HEK293 (cell line): Measurements from ENCODE around the gene CACNA1S.

ENCODE experiments used
- GLIS2 ChIP-seq: fragments of 450-650 bp; formaldehyde crosslinking; IDR thresholded peaks from 2 replicates; pipeline ENCODE4 v1.5.1; 2016; ENCODE audit warnings: missing biosample characterization, missing genetic modification characterization
- MYNN ChIP-seq: fragments of 450-650 bp; formaldehyde crosslinking; IDR thresholded peaks from 2 replicates; pipeline ENCODE4 v1.5.1; 2016; ENCODE audit warnings: missing biosample characterization, missing genetic modification characterization, borderline replicate concordance
- MZF1 ChIP-seq: fragments of 450-650 bp; formaldehyde crosslinking; IDR thresholded peaks from 2 replicates; pipeline ENCODE4 v1.5.1; 2017; ENCODE audit warnings: missing biosample characterization, missing genetic modification characterization, borderline replicate concordance
- PATZ1 ChIP-seq: fragments of 450-650 bp; formaldehyde crosslinking; IDR thresholded peaks from 2 replicates; pipeline ENCODE4 v1.5.1; 2016; ENCODE audit warnings: missing biosample characterization, missing genetic modification characterization
- PRDM4 ChIP-seq: fragments of 450-650 bp; formaldehyde crosslinking; IDR thresholded peaks from 2 replicates; pipeline ENCODE4 v1.5.1; 2017; ENCODE audit warnings: missing biosample characterization, missing genetic modification characterization
- SALL2 ChIP-seq: fragments of 450-650 bp; formaldehyde crosslinking; IDR thresholded peaks from 2 replicates; pipeline ENCODE4 v1.5.0; 2017; ENCODE audit warnings: missing biosample characterization, mild to moderate bottlenecking, missing genetic modification characterization, borderline replicate concordance
- SCRT2 ChIP-seq: fragments of 450-650 bp; formaldehyde crosslinking; IDR thresholded peaks from 2 replicates; pipeline ENCODE4 v1.5.1; 2016; ENCODE audit warnings: missing biosample characterization, missing genetic modification characterization
- SETDB1 ChIP-seq: IDR thresholded peaks from one replicate; pipeline ENCODE4 v1.6.1; 2017; ENCODE audit warnings: mild to moderate bottlenecking, low read length, moderate library complexity, mixed read lengths; ENCODE audit not compliant: insufficient read length
- TSHZ1 ChIP-seq: fragments of 450-650 bp; formaldehyde crosslinking; IDR thresholded peaks from 2 replicates; pipeline ENCODE4 v1.5.1; 2016; ENCODE audit warnings: missing biosample characterization, missing genetic modification characterization, borderline replicate concordance
- YY1 ChIP-seq: fragments of 450-650 bp; formaldehyde crosslinking; IDR thresholded peaks from 2 replicates; pipeline ENCODE4 v1.5.1; 2018; ENCODE audit warnings: missing biosample characterization, missing genetic modification characterization
- ZBTB10 ChIP-seq: fragments of 450-650 bp; formaldehyde crosslinking; IDR thresholded peaks from 2 replicates; pipeline ENCODE4 v1.5.1; 2016; ENCODE audit warnings: missing biosample characterization, missing genetic modification characterization
- ZBTB20 ChIP-seq: fragments of 450-650 bp; formaldehyde crosslinking; IDR thresholded peaks from 2 replicates; pipeline ENCODE4 v1.5.1; 2016; ENCODE audit warnings: missing biosample characterization, missing genetic modification characterization
- ZIC2 ChIP-seq: fragments of 450-650 bp; formaldehyde crosslinking; IDR thresholded peaks from 2 replicates; pipeline ENCODE4 v1.5.1; 2016; ENCODE audit warnings: missing biosample characterization, missing genetic modification characterization
- ZNF138 ChIP-seq: fragments of 450-650 bp; formaldehyde crosslinking; IDR thresholded peaks from 2 replicates; pipeline ENCODE4 v1.5.1; 2016; ENCODE audit warnings: missing biosample characterization, missing genetic modification characterization, borderline replicate concordance
- ZNF155 ChIP-seq: fragments of 450-650 bp; formaldehyde crosslinking; IDR thresholded peaks from 2 replicates; pipeline ENCODE4 v1.5.1; 2016; ENCODE audit warnings: missing biosample characterization, missing genetic modification characterization
- ZNF211 ChIP-seq: fragments of 450-650 bp; formaldehyde crosslinking; IDR thresholded peaks from 2 replicates; pipeline ENCODE4 v1.5.1; 2016; ENCODE audit warnings: low read depth, missing biosample characterization, missing genetic modification characterization
- ZNF24 ChIP-seq: fragments of 450-650 bp; formaldehyde crosslinking; IDR thresholded peaks from 2 replicates; pipeline ENCODE4 v1.5.1; 2016; ENCODE audit warnings: missing biosample characterization, missing genetic modification characterization
- ZNF248 ChIP-seq: fragments of 450-650 bp; formaldehyde crosslinking; IDR thresholded peaks from 2 replicates; pipeline ENCODE4 v1.5.1; 2017; ENCODE audit warnings: missing biosample characterization, missing genetic modification characterization
- ZNF354C ChIP-seq: fragments of 450-650 bp; formaldehyde crosslinking; IDR thresholded peaks from 2 replicates; pipeline ENCODE4 v1.5.1; 2016; ENCODE audit warnings: missing biosample characterization, missing genetic modification characterization, low read depth, borderline replicate concordance
- ZNF391 ChIP-seq: fragments of 450-650 bp; formaldehyde crosslinking; IDR thresholded peaks from 2 replicates; pipeline ENCODE4 v1.5.1; 2016; ENCODE audit warnings: low read depth, missing biosample characterization, missing genetic modification characterization, borderline replicate concordance
- ZNF513 ChIP-seq: fragments of 450-650 bp; IDR thresholded peaks from 2 replicates; pipeline ENCODE4 v1.5.1; 2018; ENCODE audit warnings: missing biosample characterization, missing genetic modification characterization
- ZNF548 ChIP-seq: fragments of 450-650 bp; formaldehyde crosslinking; IDR thresholded peaks from 2 replicates; pipeline ENCODE4 v1.5.1; 2016; ENCODE audit warnings: missing biosample characterization, missing genetic modification characterization
- ZNF561 ChIP-seq: fragments of 450-650 bp; IDR thresholded peaks from 2 replicates; pipeline ENCODE4 v1.5.1; 2018; ENCODE audit warnings: missing biosample characterization, missing genetic modification characterization, borderline replicate concordance
- ZNF623 ChIP-seq: fragments of 450-650 bp; formaldehyde crosslinking; IDR thresholded peaks from 2 replicates; pipeline ENCODE4 v1.5.1; 2016; ENCODE audit warnings: missing biosample characterization, missing genetic modification characterization
- ZNF777 ChIP-seq: fragments of 450-650 bp; formaldehyde crosslinking; IDR thresholded peaks from 2 replicates; pipeline ENCODE4 v1.5.1; 2017; ENCODE audit warnings: missing biosample characterization, missing genetic modification characterization, borderline replicate concordance
- ZSCAN30 ChIP-seq: fragments of 450-650 bp; IDR thresholded peaks from 2 replicates; pipeline ENCODE4 v1.5.1; 2018; ENCODE audit warnings: missing biosample characterization, mild to moderate bottlenecking, missing genetic modification characterization, moderate library complexity

CACNA1S gene

GRCh38 chr1:201016211-201016651 lies 96.0 kb downstream of the CACNA1S start (continued):
- TF ChIP-seq ZBTB10 (tag by site-specific recombination): no peak
- peak; percentile 67; the same call in 1 of the 2 replicates for TF ChIP-seq ZNF561
- peak; percentile 74 for TF ChIP-seq PATZ1 (tag by site-specific recombination)
- no peak for TF ChIP-seq ZNF391
- TF ChIP-seq ZNF623: no peak
- TF ChIP-seq ZNF155 (tag by site-specific recombination): no peak
- TF ChIP-seq MZF1 (tag by site-specific recombination): peak; percentile 68; the same call in 1 of the 2 replicates
- TF ChIP-seq ZNF211 (tag by site-specific recombination): no peak
- no peak for TF ChIP-seq ZNF248 (tag by site-specific recombination)
- TF ChIP-seq PRDM4: no peak
- no peak for TF ChIP-seq SCRT2 (tag by site-specific recombination)
- TF ChIP-seq ZNF548 (tag by site-specific recombination): no peak
- TF ChIP-seq TSHZ1 (tag by site-specific recombination): no peak
- no peak for TF ChIP-seq ZNF354C (tag by site-specific recombination)
- TF ChIP-seq ZBTB20 (tag by site-specific recombination): peak; percentile 76
- no peak for TF ChIP-seq MYNN
- peak; percentile 40; the same call in 1 of the 2 replicates for TF ChIP-seq ZIC2 (tag by site-specific recombination)
- TF ChIP-seq ZSCAN30: peak; percentile 50; the same call in 1 of the 2 replicates
- no peak for TF ChIP-seq ZNF24 (tag by site-specific recombination)
- TF ChIP-seq ZNF777 (tag by site-specific recombination): no peak
- no peak for TF ChIP-seq SALL2 (tag by site-specific recombination)
- TF ChIP-seq YY1 (tag by site-specific recombination): no peak
- 0 out of 2 replicates have a peak, but pooled peaks have one; percentile 18 for TF ChIP-seq GLIS2 (tag by site-specific recombination)
- TF ChIP-seq ZNF138 (tag by site-specific recombination): no peak
- no peak for TF ChIP-seq SETDB1
- TF ChIP-seq ZNF513: no peak
